A549 (cell line): ENCODE results near the gene GSTM1.

ENCODE experiments used
- ESRRA ChIP-seq: fragments of 150-350 bp; IDR thresholded peaks from 2 replicates; pipeline ENCODE4 v1.6.1; 2014; ENCODE audit warnings: mild to moderate bottlenecking, low read length, borderline replicate concordance
- NR3C1 ChIP-seq: fragments of >200 bp; sonication (Bioruptor Twin); formaldehyde crosslinking; IDR thresholded peaks from 3 replicates; pipeline ENCODE4 v1.6.1; 2017
- RAD21 ChIP-seq, 2 experiments: fragments of >200 bp in 1 of 2; sonication (Bioruptor Twin) in 1 of 2; formaldehyde crosslinking in 1 of 2; IDR thresholded peaks in 1 of 2; conservative IDR thresholded peaks in 1 of 2; 2 replicates in 1 of 2; 3 replicates in 1 of 2; pipeline ENCODE4 v1.6.1; 2012 to 2018; ENCODE audit warnings: inconsistent platforms in 1 of 2
- RFX5 ChIP-seq: fragments of 450-650 bp; IDR thresholded peaks from 2 replicates; pipeline ENCODE4 v1.7.1; 2014; ENCODE audit warnings: antibody characterized with exemption, mild to moderate bottlenecking, moderate library complexity
- TF ChIP-seq, protein P1 (sequence below): fragments of 200-600 bp; sonication (generic); IDR thresholded peaks from 2 replicates; pipeline ENCODE4 v1.6.1; 2016; ENCODE audit warnings: antibody characterized with exemption, mild to moderate bottlenecking, moderate library complexity
- TF ChIP-seq, protein P2 (sequence below): fragments of >200 bp; sonication (Bioruptor Twin); formaldehyde crosslinking; IDR thresholded peaks from 3 replicates; pipeline ENCODE4 v1.5.1; 2016
- TF ChIP-seq, protein P3 (sequence below): IDR thresholded peaks from 2 replicates; pipeline ENCODE4 v1.6.1; 2012

DNA sequence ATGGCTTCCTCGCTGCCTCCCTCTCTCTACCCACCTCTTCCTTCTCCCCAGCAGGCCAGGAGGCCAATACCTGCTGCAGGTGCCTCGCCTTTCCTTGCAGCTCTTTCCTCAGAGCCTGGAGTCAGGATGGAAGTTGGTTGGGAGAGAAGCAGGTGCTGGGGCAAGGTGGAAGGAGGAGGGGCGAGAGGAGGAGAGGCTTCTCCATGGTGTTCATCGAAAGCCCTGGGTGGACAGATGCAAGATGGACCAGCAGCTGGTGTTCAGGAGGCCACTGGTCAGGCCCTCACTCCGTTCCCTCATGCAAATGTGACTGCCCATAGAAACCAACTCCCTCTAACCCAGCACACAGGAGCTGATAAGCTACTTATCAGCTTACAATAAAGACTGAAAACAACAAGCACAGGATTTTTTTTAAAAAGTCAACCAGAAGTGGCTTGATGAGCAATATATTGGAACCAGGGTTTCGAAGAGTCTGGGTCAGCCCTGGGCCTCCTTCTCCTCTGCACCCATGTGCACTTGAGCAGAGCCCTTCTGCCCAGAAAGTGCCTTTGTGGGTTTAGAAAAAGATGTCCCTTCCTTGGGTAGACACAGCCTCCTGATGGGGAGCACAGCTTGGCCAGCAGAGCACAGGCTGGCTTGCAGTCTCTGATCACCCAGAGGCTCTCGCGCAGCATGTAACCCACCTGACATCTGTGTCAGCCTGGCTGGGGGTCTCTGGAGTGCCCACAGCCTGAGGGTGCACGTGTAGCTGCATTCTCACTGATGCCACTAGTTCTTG lies 48.4 kb upstream of the GSTM1 start:
- TF ChIP-seq, protein P1, sequence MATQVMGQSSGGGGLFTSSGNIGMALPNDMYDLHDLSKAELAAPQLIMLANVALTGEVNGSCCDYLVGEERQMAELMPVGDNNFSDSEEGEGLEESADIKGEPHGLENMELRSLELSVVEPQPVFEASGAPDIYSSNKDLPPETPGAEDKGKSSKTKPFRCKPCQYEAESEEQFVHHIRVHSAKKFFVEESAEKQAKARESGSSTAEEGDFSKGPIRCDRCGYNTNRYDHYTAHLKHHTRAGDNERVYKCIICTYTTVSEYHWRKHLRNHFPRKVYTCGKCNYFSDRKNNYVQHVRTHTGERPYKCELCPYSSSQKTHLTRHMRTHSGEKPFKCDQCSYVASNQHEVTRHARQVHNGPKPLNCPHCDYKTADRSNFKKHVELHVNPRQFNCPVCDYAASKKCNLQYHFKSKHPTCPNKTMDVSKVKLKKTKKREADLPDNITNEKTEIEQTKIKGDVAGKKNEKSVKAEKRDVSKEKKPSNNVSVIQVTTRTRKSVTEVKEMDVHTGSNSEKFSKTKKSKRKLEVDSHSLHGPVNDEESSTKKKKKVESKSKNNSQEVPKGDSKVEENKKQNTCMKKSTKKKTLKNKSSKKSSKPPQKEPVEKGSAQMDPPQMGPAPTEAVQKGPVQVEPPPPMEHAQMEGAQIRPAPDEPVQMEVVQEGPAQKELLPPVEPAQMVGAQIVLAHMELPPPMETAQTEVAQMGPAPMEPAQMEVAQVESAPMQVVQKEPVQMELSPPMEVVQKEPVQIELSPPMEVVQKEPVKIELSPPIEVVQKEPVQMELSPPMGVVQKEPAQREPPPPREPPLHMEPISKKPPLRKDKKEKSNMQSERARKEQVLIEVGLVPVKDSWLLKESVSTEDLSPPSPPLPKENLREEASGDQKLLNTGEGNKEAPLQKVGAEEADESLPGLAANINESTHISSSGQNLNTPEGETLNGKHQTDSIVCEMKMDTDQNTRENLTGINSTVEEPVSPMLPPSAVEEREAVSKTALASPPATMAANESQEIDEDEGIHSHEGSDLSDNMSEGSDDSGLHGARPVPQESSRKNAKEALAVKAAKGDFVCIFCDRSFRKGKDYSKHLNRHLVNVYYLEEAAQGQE, result no peak
- TF ChIP-seq RAD21 (conservative IDR thresholded peaks at IDR 0.05 in 1 of 2, IDR thresholded peaks at IDR 0.05 in 1 of 2), result no peak
- no peak for TF ChIP-seq RFX5
- TF ChIP-seq, protein P2, sequence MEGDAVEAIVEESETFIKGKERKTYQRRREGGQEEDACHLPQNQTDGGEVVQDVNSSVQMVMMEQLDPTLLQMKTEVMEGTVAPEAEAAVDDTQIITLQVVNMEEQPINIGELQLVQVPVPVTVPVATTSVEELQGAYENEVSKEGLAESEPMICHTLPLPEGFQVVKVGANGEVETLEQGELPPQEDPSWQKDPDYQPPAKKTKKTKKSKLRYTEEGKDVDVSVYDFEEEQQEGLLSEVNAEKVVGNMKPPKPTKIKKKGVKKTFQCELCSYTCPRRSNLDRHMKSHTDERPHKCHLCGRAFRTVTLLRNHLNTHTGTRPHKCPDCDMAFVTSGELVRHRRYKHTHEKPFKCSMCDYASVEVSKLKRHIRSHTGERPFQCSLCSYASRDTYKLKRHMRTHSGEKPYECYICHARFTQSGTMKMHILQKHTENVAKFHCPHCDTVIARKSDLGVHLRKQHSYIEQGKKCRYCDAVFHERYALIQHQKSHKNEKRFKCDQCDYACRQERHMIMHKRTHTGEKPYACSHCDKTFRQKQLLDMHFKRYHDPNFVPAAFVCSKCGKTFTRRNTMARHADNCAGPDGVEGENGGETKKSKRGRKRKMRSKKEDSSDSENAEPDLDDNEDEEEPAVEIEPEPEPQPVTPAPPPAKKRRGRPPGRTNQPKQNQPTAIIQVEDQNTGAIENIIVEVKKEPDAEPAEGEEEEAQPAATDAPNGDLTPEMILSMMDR, result no peak
- no peak for TF ChIP-seq ESRRA
- TF ChIP-seq, protein P3, sequence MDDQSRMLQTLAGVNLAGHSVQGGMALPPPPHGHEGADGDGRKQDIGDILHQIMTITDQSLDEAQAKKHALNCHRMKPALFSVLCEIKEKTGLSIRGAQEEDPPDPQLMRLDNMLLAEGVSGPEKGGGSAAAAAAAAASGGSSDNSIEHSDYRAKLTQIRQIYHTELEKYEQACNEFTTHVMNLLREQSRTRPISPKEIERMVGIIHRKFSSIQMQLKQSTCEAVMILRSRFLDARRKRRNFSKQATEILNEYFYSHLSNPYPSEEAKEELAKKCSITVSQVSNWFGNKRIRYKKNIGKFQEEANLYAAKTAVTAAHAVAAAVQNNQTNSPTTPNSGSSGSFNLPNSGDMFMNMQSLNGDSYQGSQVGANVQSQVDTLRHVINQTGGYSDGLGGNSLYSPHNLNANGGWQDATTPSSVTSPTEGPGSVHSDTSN, result no peak
- TF ChIP-seq NR3C1, result no peak
